Omental fat pad (tissue), 4 donors: ENCODE results near the gene HOXB1. TPM values are rescaled to one million over a fixed set of nuclear protein-coding genes. Genes with fewer than 3 reads are reported as not detected.
A peak's percentile ranks its signal among the peaks of the same experiment; 100 is the strongest.

Experiments used
- ATAC-seq: fragments of 150-250 bp; one replicate; pipeline ENCODE4 v1.9.1; 2016; ENCODE audit warnings: mild to moderate bottlenecking, moderate library complexity; ENCODE audit not compliant: low FRiP score
- DNase-seq: peaks from one replicate; pipeline ENCODE4 v3.0.0-alpha.2; 2019; ENCODE audit warnings: low spot score
- total RNA-seq, 4 donors: library from RNA; depleted of rRNA; stranded (reverse); fragments of >200 nt; gene quantifications; one replicate each; pipeline ENCODE4 v1.1.0, GENCODE V29; 2016
- TF ChIP-seq, protein P1 (sequence below), 3 donors: fragments of 450-650 bp; IDR thresholded peaks; one replicate each; pipeline ENCODE4 v1.5.1; 2016 to 2017; ENCODE audit warnings: antibody characterized with exemption in 3 of 3, mild to moderate bottlenecking in 3 of 3, moderate library complexity in 2 of 3

Gene HOXB1
- total RNA-seq, 4 donors from 2014 or later: not detected

DNA sequence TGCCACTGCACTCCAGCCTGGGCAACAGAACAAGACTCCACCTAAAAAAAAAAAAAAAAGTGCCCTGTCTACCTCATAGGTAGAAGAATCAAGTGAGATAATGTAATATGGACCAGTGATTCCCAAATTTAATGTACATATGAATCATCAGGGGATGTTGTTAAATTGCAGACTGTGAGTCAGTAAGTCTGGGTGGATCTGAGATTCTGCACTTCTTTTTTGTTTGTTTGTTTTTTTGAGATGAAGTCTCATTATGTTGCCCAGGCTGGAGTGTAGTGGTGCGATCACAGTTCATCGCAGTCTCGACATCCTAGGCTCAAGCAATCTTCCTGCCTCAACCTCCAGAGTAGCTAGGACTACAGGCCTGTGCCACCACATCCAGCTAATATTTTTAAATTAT, 31.6 kb downstream of the HOXB1 start:
- ATAC-seq (no peak), DNase-seq (no peak)
- TF ChIP-seq, protein P1, sequence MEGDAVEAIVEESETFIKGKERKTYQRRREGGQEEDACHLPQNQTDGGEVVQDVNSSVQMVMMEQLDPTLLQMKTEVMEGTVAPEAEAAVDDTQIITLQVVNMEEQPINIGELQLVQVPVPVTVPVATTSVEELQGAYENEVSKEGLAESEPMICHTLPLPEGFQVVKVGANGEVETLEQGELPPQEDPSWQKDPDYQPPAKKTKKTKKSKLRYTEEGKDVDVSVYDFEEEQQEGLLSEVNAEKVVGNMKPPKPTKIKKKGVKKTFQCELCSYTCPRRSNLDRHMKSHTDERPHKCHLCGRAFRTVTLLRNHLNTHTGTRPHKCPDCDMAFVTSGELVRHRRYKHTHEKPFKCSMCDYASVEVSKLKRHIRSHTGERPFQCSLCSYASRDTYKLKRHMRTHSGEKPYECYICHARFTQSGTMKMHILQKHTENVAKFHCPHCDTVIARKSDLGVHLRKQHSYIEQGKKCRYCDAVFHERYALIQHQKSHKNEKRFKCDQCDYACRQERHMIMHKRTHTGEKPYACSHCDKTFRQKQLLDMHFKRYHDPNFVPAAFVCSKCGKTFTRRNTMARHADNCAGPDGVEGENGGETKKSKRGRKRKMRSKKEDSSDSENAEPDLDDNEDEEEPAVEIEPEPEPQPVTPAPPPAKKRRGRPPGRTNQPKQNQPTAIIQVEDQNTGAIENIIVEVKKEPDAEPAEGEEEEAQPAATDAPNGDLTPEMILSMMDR (IDR thresholded peaks at IDR 0.05): no peak

DNA sequence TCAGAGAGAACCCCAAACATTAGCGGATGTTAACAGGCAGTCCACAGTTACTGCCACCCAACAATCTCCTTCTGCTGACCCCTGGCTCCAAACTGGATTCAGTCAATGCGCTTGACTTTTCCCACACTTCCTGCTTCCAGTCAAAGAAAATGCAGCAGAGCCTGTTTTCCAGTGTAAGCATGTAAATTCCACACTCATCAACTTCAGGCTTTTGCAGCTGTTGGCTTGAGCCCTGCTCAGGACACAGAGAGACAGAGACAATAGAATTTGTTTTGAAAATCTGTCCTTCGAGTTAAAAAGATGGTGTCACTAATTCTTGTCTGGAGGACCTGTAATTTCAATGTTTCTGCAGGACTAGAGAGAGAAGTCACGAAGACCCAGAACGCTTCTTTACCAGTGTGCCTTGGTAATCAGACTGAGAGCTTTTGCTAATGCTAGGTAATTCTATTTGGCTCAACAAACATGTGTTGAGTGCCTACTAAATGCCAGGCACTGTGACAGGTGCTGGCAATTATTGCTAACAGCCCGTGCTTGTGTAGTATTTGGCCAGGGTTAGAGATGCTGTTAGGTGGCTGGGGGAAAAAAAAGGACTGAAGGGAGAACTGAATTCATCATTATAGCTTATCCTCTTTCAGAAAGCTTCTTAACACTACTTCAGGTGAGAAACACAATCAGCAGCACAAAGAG, 32.5 kb downstream of the HOXB1 start:
- TF ChIP-seq, protein P1 (IDR thresholded peaks at IDR 0.05): no peak
- DNase-seq: no peak
- no peak for ATAC-seq

GRCh38 chr17:48497103-48497502, 33.7 kb downstream of the HOXB1 start:
- no peak for DNase-seq
- TF ChIP-seq, protein P1 (IDR thresholded peaks at IDR 0.05): no peak
- no peak for ATAC-seq

DNA sequence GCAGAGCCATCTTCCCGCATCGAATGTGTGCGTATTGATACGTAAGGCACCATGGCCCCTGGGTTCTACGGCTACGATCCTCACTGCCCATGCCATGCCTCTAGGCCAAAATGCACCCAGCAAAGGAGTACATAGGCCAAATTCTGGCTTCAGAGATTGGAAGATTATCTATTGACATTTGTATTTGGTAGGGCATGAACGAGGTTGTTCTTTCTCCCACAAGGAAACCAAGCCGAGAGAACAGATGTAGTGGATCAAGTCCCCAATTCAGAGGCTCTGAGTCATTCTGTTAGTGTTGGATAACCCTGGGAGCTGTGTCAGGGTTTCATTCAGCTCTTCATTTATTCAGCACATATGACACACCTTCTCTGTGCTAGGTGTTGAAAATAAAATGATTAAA, 36.5 kb downstream of the HOXB1 start:
- TF ChIP-seq, protein P1 (IDR thresholded peaks at IDR 0.05): no peak
- ATAC-seq: no peak
- DNase-seq: no peak

DNA sequence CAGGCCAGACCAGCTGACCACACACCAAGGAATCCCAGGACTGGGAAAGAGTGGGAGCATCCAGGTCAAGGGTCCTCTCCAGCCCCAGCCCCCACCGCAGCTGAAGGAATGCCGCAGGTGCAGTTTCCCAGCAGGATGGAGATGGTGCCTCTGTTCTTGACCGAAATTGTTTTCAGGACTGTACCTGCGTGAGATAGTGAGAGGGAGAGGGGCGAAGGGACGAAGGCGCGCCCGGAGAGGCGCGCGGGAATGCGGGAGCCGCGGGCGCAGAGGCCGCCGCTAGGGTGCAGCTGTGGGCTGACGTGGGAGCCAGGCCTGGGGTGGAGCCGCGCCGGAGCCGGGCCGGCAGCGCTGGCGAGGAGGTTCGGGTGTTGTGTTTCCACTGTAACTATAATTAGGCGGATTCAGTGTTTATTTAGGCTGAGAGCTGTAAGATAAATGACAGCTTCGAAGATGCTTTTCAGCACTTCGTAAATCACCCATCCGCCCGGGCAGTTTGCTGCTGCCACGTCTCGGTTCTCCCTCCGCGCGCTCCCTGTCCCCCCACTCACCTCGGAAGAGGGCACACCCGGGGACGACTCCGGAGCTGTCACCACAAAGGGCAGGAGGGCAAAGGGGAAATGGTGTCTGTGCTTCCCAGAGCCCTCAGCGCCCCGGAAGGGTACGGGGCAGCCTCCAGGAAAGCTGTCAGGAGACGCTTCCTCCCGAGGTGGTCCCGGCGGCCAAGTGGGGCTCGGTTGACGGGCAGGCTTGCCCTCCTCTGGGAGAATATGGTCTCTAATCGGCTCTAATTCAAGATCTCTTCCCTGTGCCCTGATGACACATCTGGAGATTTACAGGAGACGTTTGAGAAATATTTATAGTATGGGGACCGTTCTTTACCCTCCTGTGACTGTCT, 38.2 kb downstream of the HOXB1 start:
- peak; percentile 96 for ATAC-seq
- peak; percentile 35 for DNase-seq
- TF ChIP-seq, protein P1 (IDR thresholded peaks at IDR 0.05): peak in 2 of 3 donors; percentile 27 to 60

- DNase-seq (no peak), ATAC-seq (no peak)
- TF ChIP-seq, protein P1 (IDR thresholded peaks at IDR 0.05): no peak
Observed at GRCh38 chr17:48491527-48492273, 39.1 kb downstream of the HOXB1 start.
